Stimulated activated CD8-positive, alpha-beta memory T cell treated with anti-CD3 and anti-CD28 coated beads, Interleukin-2, amount 100 ng/mL, for 1 hour (primary cell): ENCODE measurements around the gene FAM83C.

Experiments used
- DNase-seq, 2 donors: peaks; one replicate each; pipeline ENCODE4 v3.0.0-alpha.2; 2020; ENCODE audit warnings: low read depth in 2 of 2

The FAM83C gene

GRCh38 chr20:35235881-35236280 lies 56.3 kb downstream of the FAM83C start:
- no peak for DNase-seq
